A673 (cell line): ENCODE results near the gene NEMP2. TPM values are rescaled to one million over a fixed set of nuclear protein-coding genes. Genes with fewer than 3 reads are reported as not detected.
A peak's percentile ranks its signal among the peaks of the same experiment; 100 is the strongest.

Source experiments
- BruUV-seq: library from RNA; stranded (reverse); fragments of 400-500 nt; replicated peaks from 2 replicates; lab custom pipeline; 2021; lab: Mats Ljungman, UMichigan
- CTCF ChIA-PET: fragments of 300-600 bp; sonication (Branson Sonifier 250); formaldehyde crosslinking; loops from one replicate; lab custom pipeline; 2022; ENCODE audit warnings: antibody characterized with exemption; lab: Charles Lee
- POLR2A ChIA-PET: fragments of 300-600 bp; sonication (Branson Sonifier 250); formaldehyde crosslinking; loops from one replicate; lab custom pipeline; 2022; ENCODE audit warnings: antibody characterized with exemption; ENCODE audit not compliant: low non-redundant PET; lab: Charles Lee
- DNase-seq: peaks from one replicate; pipeline ENCODE4 v3.0.0-alpha.2; 2015; ENCODE audit warnings: low spot score
- H3K27ac ChIP-seq: fragments of 200-600 bp; sonication (generic); 2 replicates; pipeline ENCODE4 v1.5.1; 2016; ENCODE audit warnings: mixed run types, low read depth, mild to moderate bottlenecking, mixed read lengths, antibody characterized with exemption, low read length; ENCODE audit not compliant: poor library complexity, severe bottlenecking
- H3K27me3 ChIP-seq: fragments of 200-600 bp; sonication (generic); replicated peaks from 2 replicates; pipeline ENCODE4 v1.6.1; 2017; ENCODE audit warnings: mixed run types, low read depth, mild to moderate bottlenecking, mixed read lengths, antibody characterized with exemption, low read length; ENCODE audit not compliant: insufficient read depth, poor library complexity
- H3K36me3 ChIP-seq: fragments of 200-600 bp; sonication (generic); 2 replicates; pipeline ENCODE4 v1.6.1; 2016; ENCODE audit warnings: mixed run types, mild to moderate bottlenecking, mixed read lengths, antibody characterized with exemption, low read length; ENCODE audit not compliant: insufficient read depth, poor library complexity, severe bottlenecking
- H3K4me1 ChIP-seq: fragments of 200-600 bp; sonication (generic); 2 replicates; pipeline ENCODE4 v1.6.1; 2017; ENCODE audit warnings: mixed run types, mild to moderate bottlenecking, mixed read lengths, antibody characterized with exemption, low read length; ENCODE audit not compliant: insufficient read depth, poor library complexity, severe bottlenecking
- H3K4me3 ChIP-seq: fragments of 200-600 bp; sonication (generic); 2 replicates; pipeline ENCODE4 v1.5.1; 2016; ENCODE audit warnings: low read depth, mixed run types, mild to moderate bottlenecking, mixed read lengths, low read length; ENCODE audit not compliant: poor library complexity, severe bottlenecking
- H3K9me3 ChIP-seq: fragments of 200-600 bp; sonication (generic); 2 replicates; pipeline ENCODE4 v1.6.1; 2016; ENCODE audit warnings: mixed run types, low read depth, mild to moderate bottlenecking, mixed read lengths, antibody characterized with exemption, low read length; ENCODE audit not compliant: poor library complexity, severe bottlenecking
- CTCF ChIP-seq: fragments of 300-800, 200-600 bp; sonication (generic); conservative IDR thresholded peaks from 2 replicates; pipeline ENCODE4 v1.5.1; 2017; ENCODE audit warnings: low read depth, mild to moderate bottlenecking, antibody characterized with exemption, low read length, moderate library complexity, mixed read lengths
- EZH2 ChIP-seq: fragments of 200-600 bp; sonication (generic); IDR thresholded peaks from 2 replicates; pipeline ENCODE4 v1.6.1; 2017; ENCODE audit warnings: borderline replicate concordance, low read depth, mild to moderate bottlenecking, mixed read lengths, antibody characterized with exemption, low read length; ENCODE audit not compliant: poor library complexity, severe bottlenecking
- intact Hi-C: fragments of 100-400 bp; cut with micrococcal nuclease; formaldehyde crosslinking; loops from one replicate; pipeline ENCODE4 v1.10.0; 2022; ENCODE audit not compliant: unreplicated experiment
- total RNA-seq: library from RNA; stranded (reverse); gene quantifications from 2 replicates; pipeline ENCODE4 v1.2.3, GENCODE V29; 2021

NEMP2 gene
- total RNA-seq, 1 experiment from 2014 or later, result 12.6 TPM

- Histone ChIP-seq H3K27me3 (no peaks in the 10 kb centered on the region), H3K4me3 (no peak overlapping the region), H3K27ac (no peak overlapping the region), H3K36me3 (no peaks in the 10 kb centered on the region), H3K9me3 (no peaks in the 10 kb centered on the region), H3K4me1 (peaks cover 27% of the 10 kb centered on the region)
- ChIA-PET POLR2A (no interaction called here), CTCF (no interaction called here)
- no peak for DNase-seq
- TF ChIP-seq EZH2 (no peak), CTCF (no peak)
- intact Hi-C loops, result loop anchor here (5.0 kb wide), 1 partner anchor 118 kb away; the partner anchor contains the start of gene NAB1
- BruUV-seq, result no TSS peak
Measured at GRCh38 chr2:190529486-190530247, 4.9 kb downstream of the NEMP2 start.

GRCh38 chr2:190528521-190529001 lies 6.0 kb downstream of the NEMP2 start:
- peaks cover 27% of the 10 kb centered on the region for H3K4me1 ChIP-seq
- DNase-seq, result peak; percentile 18
- intact Hi-C loops, result no loop called here
- CTCF ChIA-PET, result no interaction called here
- no peak overlapping the region for H3K27ac ChIP-seq
- H3K27me3 ChIP-seq, result no peaks in the 10 kb centered on the region
- no TSS peak for BruUV-seq
- TF ChIP-seq EZH2 (no peak), CTCF (no peak)
- H3K9me3 ChIP-seq, result no peaks in the 10 kb centered on the region
- POLR2A ChIA-PET, result no interaction called here
- H3K36me3 ChIP-seq, result no peaks in the 10 kb centered on the region
- no peak overlapping the region for H3K4me3 ChIP-seq

- no peak overlapping the region for H3K27ac ChIP-seq
- no peak overlapping the region for H3K4me3 ChIP-seq
- H3K9me3 ChIP-seq, result no peaks in the 10 kb centered on the region
- no peak for DNase-seq
- no TSS peak for BruUV-seq
- ChIA-PET POLR2A (no interaction called here), CTCF (no interaction called here)
- no peak for TF ChIP-seq CTCF
- no peak for TF ChIP-seq EZH2
- no peaks in the 10 kb centered on the region for H3K27me3 ChIP-seq
- no peaks in the 10 kb centered on the region for H3K36me3 ChIP-seq
- intact Hi-C loops, result no loop called here
- H3K4me1 ChIP-seq, result peaks cover 23% of the 10 kb centered on the region
Measured at GRCh38 chr2:190527918-190528317, 6.6 kb downstream of the NEMP2 start.
